OCI-LY3 (cell line): Measurements from ENCODE around the gene ARRDC2.

ENCODE experiments used
- H2AFZ ChIP-seq: fragments of 200-600, 300-600 bp; shearing (Covaris generic); 2 replicates; pipeline ENCODE4 v1.6.0; 2014; ENCODE audit warnings: antibody characterized with exemption, low read depth, low read length
- H3K27ac ChIP-seq: fragments of 200-600, 300-600 bp; sonication (generic); 2 replicates; pipeline ENCODE4 v1.5.1; 2014; ENCODE audit warnings: mild to moderate bottlenecking, low read length, moderate library complexity, mixed read lengths
- H3K27me3 ChIP-seq: fragments of 200-600, 300-600 bp; sonication (generic); 2 replicates; pipeline ENCODE4 v1.6.1; 2014; ENCODE audit warnings: low read depth, low read length, mixed read lengths
- H3K36me3 ChIP-seq: fragments of 200-600, 300-600 bp; sonication (generic); replicated peaks from 2 replicates; pipeline ENCODE3; 2014; ENCODE audit warnings: low read depth, low read length, mixed read lengths
- H3K4me1 ChIP-seq: fragments of 300-600, 200-600 bp; sonication (generic); 2 replicates; pipeline ENCODE4 v1.6.1; 2014; ENCODE audit warnings: low read length, mixed read lengths
- H3K4me2 ChIP-seq: fragments of 200-600, 300-600 bp; sonication (generic); 2 replicates; pipeline ENCODE4 v1.6.1; 2014; ENCODE audit warnings: low read length, mixed read lengths
- H3K4me3 ChIP-seq: fragments of 300-600, 200-600 bp; sonication (generic); 2 replicates; pipeline ENCODE4 v1.5.1; 2014; ENCODE audit warnings: antibody characterized with exemption, mild to moderate bottlenecking, low read length, moderate library complexity
- H3K79me2 ChIP-seq: fragments of 300-600, 200-600 bp; shearing (Covaris generic); 2 replicates; pipeline ENCODE4 v1.6.1; 2014; ENCODE audit warnings: mild to moderate bottlenecking, low read length, mixed read lengths
- H3K9ac ChIP-seq: fragments of 300-600, 200-600 bp; shearing (Covaris generic); 2 replicates; pipeline ENCODE4 v1.6.0; 2014; ENCODE audit warnings: mild to moderate bottlenecking, low read length, moderate library complexity
- H3K9me3 ChIP-seq: fragments of 200-600, 300-600 bp; shearing (Covaris generic); 2 replicates; pipeline ENCODE4 v1.6.1; 2014; ENCODE audit warnings: low read length, mixed read lengths; ENCODE audit not compliant: insufficient read depth
- H4K20me1 ChIP-seq: fragments of 200-600, 300-600 bp; sonication (generic); 2 replicates; pipeline ENCODE4 v1.6.1; 2016; ENCODE audit warnings: low read length, mixed read lengths; ENCODE audit not compliant: insufficient read depth
- CTCF ChIP-seq: fragments of 200-600, 300-600 bp; sonication (generic); IDR thresholded peaks from 2 replicates; pipeline ENCODE4 v1.5.1; 2014; ENCODE audit warnings: antibody characterized with exemption, low read length, low read depth
- EZH2phosphoT487 ChIP-seq: fragments of 200-600 bp; shearing (Covaris generic); IDR thresholded peaks from 2 replicates; pipeline ENCODE4 v1.6.1; 2018; ENCODE audit warnings: antibody characterized with exemption, mixed run types, low read depth

Gene ARRDC2

GRCh38 chr19:18041054-18041453 lies 33.1 kb downstream of the ARRDC2 start:
- Histone ChIP-seq H3K4me1 (peaks cover 27% of the 10 kb centered on the region), H3K4me3 (no peak overlapping the region), H3K9me3 (peaks cover 13% of the 10 kb centered on the region), H4K20me1 (no peaks in the 10 kb centered on the region), H3K4me2 (no peak overlapping the region), H3K79me2 (no peaks in the 10 kb centered on the region), H3K9ac (no peak overlapping the region), H3K36me3 (peaks cover 5% of the 10 kb centered on the region), H3K27me3 (no peaks in the 10 kb centered on the region), H2AFZ (no peak overlapping the region), H3K27ac (no peak overlapping the region)
- TF ChIP-seq EZH2phosphoT487: no peak
- no peak for TF ChIP-seq CTCF

GRCh38 chr19:18043676-18044075 lies 35.7 kb downstream of the ARRDC2 start:
- Histone ChIP-seq H4K20me1 (no peaks in the 10 kb centered on the region), H3K9me3 (peaks cover 13% of the 10 kb centered on the region), H3K9ac (no peak overlapping the region), H3K27ac (no peak overlapping the region), H2AFZ (no peak overlapping the region), H3K36me3 (peaks cover 5% of the 10 kb centered on the region), H3K4me2 (no peak overlapping the region), H3K4me1 (peaks cover 34% of the 10 kb centered on the region), H3K27me3 (no peaks in the 10 kb centered on the region), H3K4me3 (no peak overlapping the region), H3K79me2 (no peaks in the 10 kb centered on the region)
- TF ChIP-seq EZH2phosphoT487 (no peak), CTCF (no peak)

- Histone ChIP-seq H2AFZ (no peak overlapping the region), H4K20me1 (no peaks in the 10 kb centered on the region), H3K36me3 (peaks cover 5% of the 10 kb centered on the region), H3K9ac (peak overlapping the region; percentile 52), H3K4me1 (peaks cover 34% of the 10 kb centered on the region), H3K9me3 (peaks cover 13% of the 10 kb centered on the region), H3K27me3 (no peaks in the 10 kb centered on the region), H3K79me2 (no peaks in the 10 kb centered on the region), H3K4me2 (peak overlapping the region; percentile 75), H3K27ac (peak overlapping the region; percentile 82), H3K4me3 (peak overlapping the region; percentile 52)
- no peak for TF ChIP-seq CTCF
- TF ChIP-seq EZH2phosphoT487: no peak
Observed at GRCh38 chr19:18044825-18045304, 36.9 kb downstream of the ARRDC2 start.

- TF ChIP-seq EZH2phosphoT487 (no peak), CTCF (peak; percentile 7; the same call in 1 of the 2 replicates)
- no peaks in the 10 kb centered on the region for H3K27me3 ChIP-seq
- H3K9me3 ChIP-seq: peaks cover 13% of the 10 kb centered on the region
- peaks cover 34% of the 10 kb centered on the region for H3K4me1 ChIP-seq
- no peaks in the 10 kb centered on the region for H4K20me1 ChIP-seq
- H3K79me2 ChIP-seq: no peaks in the 10 kb centered on the region
- peak overlapping the region; percentile 82 for H3K27ac ChIP-seq
- H3K4me3 ChIP-seq: peak overlapping the region; percentile 52
- no peak overlapping the region for H2AFZ ChIP-seq
- peak overlapping the region; percentile 75 for H3K4me2 ChIP-seq
- H3K9ac ChIP-seq: peak overlapping the region; percentile 52; the same call in 1 of the 2 replicates
- H3K36me3 ChIP-seq: peaks cover 5% of the 10 kb centered on the region
Observed at GRCh38 chr19:18045307-18046050, 37.5 kb downstream of the ARRDC2 start.
